MM.1S (cell line): ENCODE data around the gene ZYX.
A peak's percentile ranks its signal among the peaks of the same experiment; 100 is the strongest.

Experiments used
- DNase-seq: peaks from one replicate; pipeline ENCODE4 v3.0.0-alpha.2; 2015
- H2AFZ ChIP-seq: fragments of 300-600 bp; sonication (generic); 2 replicates; pipeline ENCODE4 v1.6.0; 2016; ENCODE audit warnings: antibody characterized with exemption, low read length
- H3F3A ChIP-seq: fragments of 300-600 bp; sonication (generic); 2 replicates; pipeline ENCODE4 v1.6.1; 2016; ENCODE audit warnings: mild to moderate bottlenecking, antibody characterized with exemption, low read length, moderate library complexity, mixed read lengths; ENCODE audit not compliant: insufficient read depth
- H3K27ac ChIP-seq: fragments of 300-600 bp; sonication (generic); 2 replicates; pipeline ENCODE4 v1.5.1; 2016; ENCODE audit warnings: mild to moderate bottlenecking, low read length
- H3K27me3 ChIP-seq: fragments of 300-600 bp; sonication (generic); replicated peaks from 2 replicates; pipeline ENCODE4 v1.6.0; 2016; ENCODE audit warnings: low read length; ENCODE audit not compliant: insufficient read depth
- H3K36me3 ChIP-seq: fragments of 300-600 bp; sonication (generic); replicated peaks from 2 replicates; pipeline ENCODE4 v1.6.1; 2016; ENCODE audit warnings: mild to moderate bottlenecking, low read length, mixed read lengths; ENCODE audit not compliant: insufficient read depth
- H3K4me1 ChIP-seq: fragments of 300-600 bp; sonication (generic); 2 replicates; pipeline ENCODE4 v1.6.1; 2016; ENCODE audit warnings: low read length, mixed read lengths
- H3K4me2 ChIP-seq: fragments of 300-600 bp; sonication (generic); 2 replicates; pipeline ENCODE4 v1.6.0; 2016; ENCODE audit warnings: low read depth, low read length
- H3K4me3 ChIP-seq: fragments of 300-600 bp; sonication (generic); 2 replicates; pipeline ENCODE4 v1.5.1; 2016; ENCODE audit warnings: low read length, mixed read lengths
- H3K79me2 ChIP-seq: fragments of 300-600 bp; sonication (generic); 2 replicates; pipeline ENCODE4 v1.6.1; 2016; ENCODE audit warnings: mixed run types, low read length, mixed read lengths
- H3K9ac ChIP-seq: fragments of 300-600 bp; sonication (generic); 2 replicates; pipeline ENCODE4 v1.6.1; 2016; ENCODE audit warnings: low read length, mixed read lengths
- H3K9me2 ChIP-seq: fragments of 300-600 bp; sonication (generic); replicated peaks from 2 replicates; pipeline ENCODE4 v1.6.1; 2016; ENCODE audit warnings: mild to moderate bottlenecking, low read length, mixed read lengths; ENCODE audit not compliant: insufficient read depth
- H3K9me3 ChIP-seq: fragments of 300-600 bp; sonication (generic); replicated peaks from 2 replicates; pipeline ENCODE4 v1.6.1; 2016; ENCODE audit warnings: mild to moderate bottlenecking, low read length, mixed read lengths; ENCODE audit not compliant: insufficient read depth
- H4K20me1 ChIP-seq: fragments of 300-600 bp; sonication (generic); 2 replicates; pipeline ENCODE4 v1.6.1; 2016; ENCODE audit warnings: mild to moderate bottlenecking, low read length, moderate library complexity, mixed read lengths; ENCODE audit not compliant: insufficient read depth
- EZH2 ChIP-seq: fragments of 300-600 bp; sonication (generic); optimal IDR thresholded peaks from 2 replicates; pipeline ENCODE3; 2017; ENCODE audit warnings: low read depth, mild to moderate bottlenecking, antibody characterized with exemption, low read length, mixed read lengths
- EZH2phosphoT487 ChIP-seq: fragments of 300-600 bp; sonication (generic); IDR thresholded peaks from 2 replicates; pipeline ENCODE4 v1.6.1; 2018; ENCODE audit warnings: antibody characterized with exemption, low read length
- TF ChIP-seq, protein P1 (sequence below): fragments of 300-600 bp; sonication (generic); IDR thresholded peaks from 2 replicates; pipeline ENCODE4 v1.5.1; 2016; ENCODE audit warnings: antibody characterized with exemption, low read length, mixed read lengths

Gene ZYX

DNA sequence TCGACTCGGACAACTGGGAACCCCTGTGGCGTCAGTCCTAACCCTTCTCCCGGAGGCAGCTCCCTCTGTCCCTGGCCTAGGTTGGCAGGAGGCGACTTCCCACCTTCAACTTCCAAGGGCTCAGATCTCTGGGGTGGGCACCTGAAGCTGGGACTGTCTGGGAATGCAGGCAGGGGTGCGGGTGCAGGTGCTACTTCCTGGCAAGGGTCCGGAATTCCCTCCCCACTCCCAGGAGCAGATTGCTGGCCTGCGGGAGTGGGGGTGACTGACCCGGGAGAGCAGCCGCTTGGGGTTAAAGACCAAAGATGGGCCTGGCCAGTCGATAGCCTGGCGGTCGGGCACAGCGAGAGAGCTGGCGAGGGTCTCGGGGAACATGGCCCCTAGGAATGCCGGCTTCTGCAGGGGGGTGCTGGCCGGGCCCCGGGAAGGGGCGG, 27.1 kb downstream of the ZYX start:
- peak overlapping the region; percentile 38; the same call in 1 of the 2 replicates for H3K4me2 ChIP-seq
- H3K4me3 ChIP-seq = no peak overlapping the region
- H3K9me3 ChIP-seq = no peaks in the 10 kb centered on the region

DNA sequence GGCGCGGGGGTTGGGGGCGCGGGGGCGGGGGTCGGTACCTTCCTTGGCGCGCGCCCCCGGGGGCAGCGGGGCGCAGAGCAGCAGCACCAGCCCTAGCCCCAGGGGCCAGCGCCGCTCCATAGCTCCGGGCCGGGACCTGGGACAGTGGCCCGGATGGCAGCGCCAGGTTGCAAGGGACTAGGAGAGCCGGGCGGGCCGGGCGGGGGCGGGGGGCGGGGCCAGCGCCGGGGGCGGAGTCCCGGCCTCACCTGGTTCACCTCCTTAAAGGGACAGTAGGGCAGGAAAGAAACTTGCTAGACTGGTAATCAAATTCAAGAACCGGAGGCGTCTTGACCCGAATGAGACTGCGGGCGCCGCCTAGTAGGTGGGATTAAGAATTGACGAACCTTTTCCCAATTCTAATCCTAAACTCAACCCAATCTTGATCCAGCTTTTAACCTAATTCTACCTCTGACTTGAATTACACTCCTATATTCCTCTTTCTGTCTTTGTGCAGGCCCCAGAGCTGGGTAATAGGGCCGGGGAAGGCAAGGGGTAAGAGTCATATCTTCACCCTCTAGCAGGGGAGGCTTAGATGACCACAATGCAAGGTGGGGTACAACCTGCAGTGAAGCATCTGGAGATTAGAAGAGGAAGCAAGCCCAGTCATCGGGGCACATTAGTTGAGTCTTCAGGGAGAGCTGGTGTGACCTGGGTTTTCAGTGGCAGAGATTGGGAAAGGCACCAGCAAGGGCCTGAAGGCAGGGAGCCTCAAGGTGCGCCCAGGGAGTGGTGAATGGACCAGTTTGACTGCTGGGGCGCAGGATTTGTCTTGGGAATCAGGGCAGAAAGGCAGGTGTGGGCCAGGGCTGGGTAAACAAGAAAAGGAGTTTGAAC, 27.8 kb downstream of the ZYX start, which contains the start of gene EPHA1:
EPHA1 (minus strand) TSS at position 171 of the 876 bp plus-strand sequence; CDS start at position 120, 51 bp downstream.
- no peak within 1 kb of the TSS for H3K27ac ChIP-seq
- peak within 1 kb of the TSS; percentile 71 for H3K4me2 ChIP-seq
- H3F3A ChIP-seq = no peaks in the 10 kb centered on the region
- H3K27me3 ChIP-seq = peaks cover 22% of the 10 kb centered on the region
- TF ChIP-seq EZH2phosphoT487 (no peak), EZH2 (no peak)
- TF ChIP-seq, protein P1, sequence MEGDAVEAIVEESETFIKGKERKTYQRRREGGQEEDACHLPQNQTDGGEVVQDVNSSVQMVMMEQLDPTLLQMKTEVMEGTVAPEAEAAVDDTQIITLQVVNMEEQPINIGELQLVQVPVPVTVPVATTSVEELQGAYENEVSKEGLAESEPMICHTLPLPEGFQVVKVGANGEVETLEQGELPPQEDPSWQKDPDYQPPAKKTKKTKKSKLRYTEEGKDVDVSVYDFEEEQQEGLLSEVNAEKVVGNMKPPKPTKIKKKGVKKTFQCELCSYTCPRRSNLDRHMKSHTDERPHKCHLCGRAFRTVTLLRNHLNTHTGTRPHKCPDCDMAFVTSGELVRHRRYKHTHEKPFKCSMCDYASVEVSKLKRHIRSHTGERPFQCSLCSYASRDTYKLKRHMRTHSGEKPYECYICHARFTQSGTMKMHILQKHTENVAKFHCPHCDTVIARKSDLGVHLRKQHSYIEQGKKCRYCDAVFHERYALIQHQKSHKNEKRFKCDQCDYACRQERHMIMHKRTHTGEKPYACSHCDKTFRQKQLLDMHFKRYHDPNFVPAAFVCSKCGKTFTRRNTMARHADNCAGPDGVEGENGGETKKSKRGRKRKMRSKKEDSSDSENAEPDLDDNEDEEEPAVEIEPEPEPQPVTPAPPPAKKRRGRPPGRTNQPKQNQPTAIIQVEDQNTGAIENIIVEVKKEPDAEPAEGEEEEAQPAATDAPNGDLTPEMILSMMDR = peak; percentile 51
- no peaks in the 10 kb centered on the region for H3K9me3 ChIP-seq
- no peaks in the 10 kb centered on the region for H3K9me2 ChIP-seq
- no peaks in the 10 kb centered on the region for H4K20me1 ChIP-seq
- H2AFZ ChIP-seq = peak within 1 kb of the TSS; percentile 66
- no peak within 1 kb of the TSS for H3K9ac ChIP-seq
- H3K4me3 ChIP-seq = peak within 1 kb of the TSS; percentile 53
- DNase-seq = peak; percentile 90
- peaks cover 6% of the 10 kb centered on the region for H3K4me1 ChIP-seq
- no peaks in the 10 kb centered on the region for H3K79me2 ChIP-seq
- H3K36me3 ChIP-seq = no peaks in the 10 kb centered on the region

More for the DNA sequence above, 27.1 kb downstream of the ZYX start:
- Histone ChIP-seq H4K20me1 (no peaks in the 10 kb centered on the region), H3K27ac (no peak overlapping the region), H3K27me3 (peaks cover 22% of the 10 kb centered on the region), H3F3A (no peaks in the 10 kb centered on the region), H3K79me2 (no peaks in the 10 kb centered on the region), H3K36me3 (no peaks in the 10 kb centered on the region), H3K4me1 (peaks cover 6% of the 10 kb centered on the region), H3K9me2 (no peaks in the 10 kb centered on the region), H3K9ac (no peak overlapping the region), H2AFZ (no peak overlapping the region)
- DNase-seq = no peak
- TF ChIP-seq EZH2 = no peak

DNA sequence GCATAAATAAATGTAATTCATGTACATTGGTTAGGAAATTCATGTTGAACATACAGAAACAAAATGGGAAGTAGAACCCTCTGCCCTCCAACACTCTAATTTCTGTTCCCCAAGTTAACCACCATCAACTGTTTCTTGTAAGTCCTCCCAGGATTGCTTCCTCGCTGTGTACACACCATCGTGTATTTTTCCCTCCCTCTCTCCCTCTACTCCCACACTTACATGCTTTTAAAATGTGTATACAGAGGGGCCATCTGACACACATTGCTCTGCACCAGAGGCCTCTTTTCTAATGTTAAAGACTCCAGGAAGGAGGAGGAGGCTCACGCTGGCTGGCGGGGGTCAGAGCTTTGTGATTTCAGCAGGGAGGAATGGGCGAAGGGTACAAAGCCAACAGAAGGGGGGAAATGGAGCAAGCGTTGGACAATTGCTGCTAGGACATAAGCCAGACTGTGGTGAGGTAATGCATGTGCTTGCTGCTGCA, 29.4 kb downstream of the ZYX start:
- no peaks in the 10 kb centered on the region for H3K36me3 ChIP-seq
- no peaks in the 10 kb centered on the region for H3K79me2 ChIP-seq
- H4K20me1 ChIP-seq = no peaks in the 10 kb centered on the region
- H3K9ac ChIP-seq = no peak overlapping the region
- H3K9me2 ChIP-seq = no peaks in the 10 kb centered on the region
- no peak overlapping the region for H3K27ac ChIP-seq
- H2AFZ ChIP-seq = no peak overlapping the region
- H3K4me1 ChIP-seq = peaks cover 6% of the 10 kb centered on the region
- TF ChIP-seq, protein P1 = no peak
- TF ChIP-seq EZH2phosphoT487 (no peak), EZH2 (no peak)
- no peak for DNase-seq
- H3K9me3 ChIP-seq = no peaks in the 10 kb centered on the region
- no peak overlapping the region for H3K4me3 ChIP-seq
- no peaks in the 10 kb centered on the region for H3F3A ChIP-seq
- H3K4me2 ChIP-seq = no peak overlapping the region
- H3K27me3 ChIP-seq = peaks cover 22% of the 10 kb centered on the region
